RWPE2 (cell line): ENCODE measurements around the gene DIP2C.

ENCODE experiments used
- ATAC-seq: fragments of 200-7000 bp; cut with Tn5 transposase; 3 replicates; pipeline ENCODE4 v1.9.1; 2021; ENCODE audit warnings: low read depth
- DNase-seq: peaks from one replicate; pipeline ENCODE4 v3.0.0-alpha.2; 2020; ENCODE audit warnings: low spot score
- H3K27ac ChIP-seq: fragments of 450-650 bp; 2 replicates; pipeline ENCODE4 v1.5.1; 2017; ENCODE audit warnings: mild to moderate bottlenecking; ENCODE audit not compliant: poor library complexity, severe bottlenecking
- H3K27me3 ChIP-seq: fragments of 250-450 bp; sonication (Bioruptor Pico); 2 replicates; pipeline ENCODE4 v1.5.1; 2021; ENCODE audit warnings: mild to moderate bottlenecking, moderate library complexity; ENCODE audit not compliant: insufficient read depth, poor library complexity, severe bottlenecking
- H3K36me3 ChIP-seq: fragments of 250-450 bp; sonication (Bioruptor Pico); 2 replicates; pipeline ENCODE4 v1.5.1; 2020; ENCODE audit warnings: low read depth, mild to moderate bottlenecking, moderate library complexity
- H3K4me1 ChIP-seq: fragments of 250-450 bp; sonication (Bioruptor Pico); 2 replicates; pipeline ENCODE4 v1.5.1; 2021; ENCODE audit warnings: mild to moderate bottlenecking, moderate library complexity; ENCODE audit not compliant: insufficient read depth, poor library complexity, severe bottlenecking
- H3K4me3 ChIP-seq: fragments of 250-450 bp; sonication (Bioruptor Pico); 2 replicates; pipeline ENCODE4 v1.5.1; 2021; ENCODE audit warnings: mild to moderate bottlenecking, moderate library complexity; ENCODE audit not compliant: severe bottlenecking
- H3K9me3 ChIP-seq: fragments of 250-450 bp; sonication (Bioruptor Pico); 2 replicates; pipeline ENCODE4 v1.5.1; 2021; ENCODE audit warnings: mild to moderate bottlenecking, moderate library complexity; ENCODE audit not compliant: severe bottlenecking
- CTCF ChIP-seq: fragments of 450-650 bp; IDR thresholded peaks from one replicate; pipeline ENCODE4 v1.5.1; 2017; ENCODE audit warnings: mild to moderate bottlenecking, moderate library complexity; ENCODE audit not compliant: poor library complexity, severe bottlenecking

DIP2C gene

GRCh38 chr10:374354-374753, 315.1 kb downstream of the DIP2C start:
- no peak for TF ChIP-seq CTCF
- no peaks in the 10 kb centered on the region for H3K27me3 ChIP-seq

GRCh38 chr10:373526-374309, 315.8 kb downstream of the DIP2C start:
- Histone ChIP-seq H3K27ac (no peak overlapping the region), H3K9me3 (no peaks in the 10 kb centered on the region), H3K4me3 (no peak overlapping the region), H3K36me3 (no peaks in the 10 kb centered on the region), H3K4me1 (peaks cover 4% of the 10 kb centered on the region), H3K27me3 (no peaks in the 10 kb centered on the region)
- no peak for TF ChIP-seq CTCF
- DNase-seq (no peak), ATAC-seq (0 out of 3 replicates have a peak, but pooled peaks have one; percentile 12)

More at GRCh38 chr10:374354-374753, 315.1 kb downstream of the DIP2C start:
- Histone ChIP-seq H3K9me3 (no peaks in the 10 kb centered on the region), H3K27ac (no peak overlapping the region), H3K36me3 (no peaks in the 10 kb centered on the region), H3K4me3 (no peak overlapping the region), H3K4me1 (peaks cover 4% of the 10 kb centered on the region)
- DNase-seq: no peak
- ATAC-seq: no peak

- ATAC-seq (no peak), DNase-seq (no peak)
- TF ChIP-seq CTCF: no peak
- H3K4me3 ChIP-seq: no peak overlapping the region
- no peaks in the 10 kb centered on the region for H3K36me3 ChIP-seq
- H3K27me3 ChIP-seq: no peaks in the 10 kb centered on the region
- no peaks in the 10 kb centered on the region for H3K9me3 ChIP-seq
- H3K27ac ChIP-seq: no peak overlapping the region
- peaks cover 4% of the 10 kb centered on the region for H3K4me1 ChIP-seq
Observed at GRCh38 chr10:373015-373414, 316.5 kb downstream of the DIP2C start.

- H3K27ac ChIP-seq: no peak overlapping the region
- H3K27me3 ChIP-seq: no peaks in the 10 kb centered on the region
- no peak overlapping the region for H3K4me3 ChIP-seq
- H3K9me3 ChIP-seq: no peaks in the 10 kb centered on the region
- no peaks in the 10 kb centered on the region for H3K36me3 ChIP-seq
- DNase-seq: no peak
- TF ChIP-seq CTCF: no peak
- ATAC-seq: no peak
- H3K4me1 ChIP-seq: peaks cover 4% of the 10 kb centered on the region
Observed at GRCh38 chr10:372566-372965, 316.9 kb downstream of the DIP2C start.

- Histone ChIP-seq H3K9me3 (no peaks in the 10 kb centered on the region), H3K27me3 (no peaks in the 10 kb centered on the region), H3K36me3 (no peaks in the 10 kb centered on the region), H3K4me1 (peaks cover 4% of the 10 kb centered on the region), H3K27ac (no peak overlapping the region), H3K4me3 (no peak overlapping the region)
- DNase-seq: no peak
- no peak for ATAC-seq
- no peak for TF ChIP-seq CTCF
Observed at GRCh38 chr10:371515-371914, 318.0 kb downstream of the DIP2C start.
